GM12878 (cell line): ENCODE measurements around the gene YARS2. TPM values are rescaled to one million over a fixed set of nuclear protein-coding genes. Genes with fewer than 3 reads are reported as not detected.

Experiments used
- ATAC-seq: fragments of 200-7000 bp; cut with Tn5 transposase; 3 replicates; pipeline ENCODE4 v1.9.1; 2020; ENCODE audit warnings: mild to moderate bottlenecking, moderate library complexity
- BruUV-seq: library from RNA; stranded (reverse); fragments of 400-500 nt; replicated peaks from 2 replicates; lab custom pipeline; 2021; lab: Mats Ljungman, UMichigan
- CTCF ChIA-PET: fragments of 300-600 bp; sonication (Branson Sonifier 250); formaldehyde crosslinking; extraction: SDS; loops from one replicate; lab custom pipeline; 2021; ENCODE audit warnings: inconsistent platforms; lab: Yijun Ruan, JAX
- POLR2A ChIA-PET: fragments of 350-600 bp; formaldehyde crosslinking; extraction: SDS; loops from one replicate; lab custom pipeline; 2021; ENCODE audit warnings: inconsistent platforms; lab: Charles Lee
- RAD21 ChIA-PET: fragments of 300-600 bp; sonication (Branson Sonifier 250); formaldehyde crosslinking; loops from one replicate; lab custom pipeline; 2023; ENCODE audit warnings: antibody characterized with exemption; ENCODE audit not compliant: unreplicated experiment; lab: Charles Lee
- SMC1A ChIA-PET: fragments of 300-600 bp; sonication (Branson Sonifier 250); formaldehyde crosslinking; loops from one replicate; lab custom pipeline; 2023; ENCODE audit not compliant: unreplicated experiment, uncharacterized antibody; lab: Charles Lee
- DNase-seq: peaks from one replicate; pipeline ENCODE4 v3.0.0-alpha.2; 2011; ENCODE audit warnings: low read depth, low spot score
- FAIRE-seq: peaks from 3 replicates; lab custom pipeline; 2011; peaks lifted over from hg19 to GRCh38; lab: Jason Lieb, UNC
- H2AFZ ChIP-seq: 2 replicates; pipeline ENCODE4 v1.6.0; 2011; ENCODE audit warnings: low read depth, low read length, control low read depth; ENCODE audit not compliant: control insufficient read depth
- H3K27ac ChIP-seq: 2 replicates; pipeline ENCODE4 v1.5.1; 2011; ENCODE audit warnings: control low read depth; ENCODE audit not compliant: control insufficient read depth, insufficient read depth
- H3K27me3 ChIP-seq, 2 experiments: replicated peaks in 1 of 2; 2 replicates each; pipeline versions ENCODE4 v1.6.0 to v1.6.1; 2011; ENCODE audit warnings: low read length in 1 of 2; ENCODE audit not compliant: control insufficient read depth in 2 of 2, insufficient read depth in 2 of 2
- H3K36me3 ChIP-seq, 2 experiments: 2 replicates each; pipeline ENCODE4 v1.5.1; 2011; ENCODE audit warnings: low read length in 1 of 2; ENCODE audit not compliant: control insufficient read depth in 2 of 2, insufficient read depth in 2 of 2
- H3K4me1 ChIP-seq: 2 replicates; pipeline ENCODE4 v1.6.1; 2011; ENCODE audit warnings: mild to moderate bottlenecking, low read length, moderate library complexity, mixed read lengths; ENCODE audit not compliant: control insufficient read depth, insufficient read depth
- H3K4me2 ChIP-seq: 2 replicates; pipeline ENCODE4 v1.6.0; 2011; ENCODE audit warnings: control low read depth; ENCODE audit not compliant: control insufficient read depth, insufficient read depth
- H3K4me3 ChIP-seq: fragments of 200-600 bp; sonication (generic); 2 replicates; pipeline ENCODE4 v1.5.1; 2016
- H3K79me2 ChIP-seq: 2 replicates; pipeline ENCODE4 v1.6.0; 2011; ENCODE audit warnings: low read length; ENCODE audit not compliant: control insufficient read depth, insufficient read depth
- H3K9ac ChIP-seq: 2 replicates; pipeline ENCODE4 v1.8.0; 2011; ENCODE audit warnings: low read length, control low read depth, mixed read lengths; ENCODE audit not compliant: control insufficient read depth, insufficient read depth
- H3K9me3 ChIP-seq: replicated peaks from 3 replicates; pipeline ENCODE4 v1.5.1; 2011; ENCODE audit warnings: mild to moderate bottlenecking, low read length; ENCODE audit not compliant: control insufficient read depth, insufficient read depth
- H4K20me1 ChIP-seq: 2 replicates; pipeline ENCODE4 v1.6.0; 2011; ENCODE audit not compliant: control insufficient read depth, insufficient read depth
- EP300 ChIP-seq, 2 experiments: fragments of 150-350 bp in 1 of 2; IDR thresholded peaks; 2 replicates each; pipeline ENCODE4 v1.6.1; 2011 to 2012; ENCODE audit warnings: low read depth in 2 of 2, low read length in 2 of 2, borderline replicate concordance in 1 of 2, improper control_type of control experiment in 1 of 2, inconsistent platforms in 1 of 2; ENCODE audit not compliant: control insufficient read depth in 1 of 2
- HDGF ChIP-seq: fragments of 450-650 bp; IDR thresholded peaks from 2 replicates; pipeline ENCODE4 v1.6.1; 2016; ENCODE audit warnings: antibody characterized with exemption
- NR2C1 ChIP-seq: fragments of 450-650 bp; IDR thresholded peaks from 2 replicates; pipeline ENCODE4 v1.6.1; 2017; ENCODE audit warnings: antibody characterized with exemption, mild to moderate bottlenecking, moderate library complexity
- PRDM15 ChIP-seq: fragments of 450-650 bp; formaldehyde crosslinking; IDR thresholded peaks from 2 replicates; pipeline ENCODE4 v1.4.0; 2020; ENCODE audit warnings: mild to moderate bottlenecking, moderate library complexity
- WGBS: methylation state at CpG from one replicate; pipeline ENCODE4 v1.1.6; 2016; ENCODE audit warnings: low lambda C conversion rate; ENCODE audit not compliant: insufficient replicate concordance, insufficient coverage; ENCODE audit errors: missing lambda C conversion rate; 5-methylcytosine and 5-hydroxymethylcytosine counted together
- in situ Hi-C: fragments of 300-500 bp; cut with MboI; formaldehyde crosslinking; loops from 9 replicates; pipeline ENCODE4 v1.14.3; 2018; ENCODE audit warnings: mixed read lengths
- intact Hi-C: fragments of 100-400 bp; cut with micrococcal nuclease; formaldehyde crosslinking; loops from one replicate; pipeline ENCODE4 v1.14.2; 2022; ENCODE audit not compliant: unreplicated experiment
- polyA plus RNA-seq, 11 experiments: library from polyadenylated mRNA; depleted of rRNA in 4 of 11; unstranded in 6 of 11; stranded (reverse) in 5 of 11; fragments of >200 nt; fragmentation: Nextera tagmentation in 4 of 11; fragmentation: Illumina TruSeq in 1 of 11; extraction: Ambion mirVana in 4 of 11; extraction: Trizol in 1 of 11; gene quantifications; 1 replicate in 1 of 11; 2 replicates in 10 of 11; pipeline versions ENCODE4 v1.2.1 to v1.2.3, GENCODE V29; 2011 to 2016; ENCODE audit warnings: inconsistent platforms in 2 of 11, missing spikeins in 2 of 11, low read depth in 1 of 11
- total RNA-seq, 4 experiments: library from RNA; depleted of rRNA in 3 of 4; stranded (reverse); fragments of >200 nt in 3 of 4; fragmentation: Illumina TruSeq in 1 of 4; extraction: Trizol in 1 of 4; gene quantifications; 2 replicates each; pipeline versions ENCODE4 v1.2.1 to v1.2.3, GENCODE V29; 2013 to 2021

The YARS2 gene
- total and polyA plus RNA-seq, 10 of the 15 experiments (the other 5 are each of a cell fraction or from before 2014, with no cell fraction given), result 13.4 to 46.7 (median 29.6) TPM

DNA sequence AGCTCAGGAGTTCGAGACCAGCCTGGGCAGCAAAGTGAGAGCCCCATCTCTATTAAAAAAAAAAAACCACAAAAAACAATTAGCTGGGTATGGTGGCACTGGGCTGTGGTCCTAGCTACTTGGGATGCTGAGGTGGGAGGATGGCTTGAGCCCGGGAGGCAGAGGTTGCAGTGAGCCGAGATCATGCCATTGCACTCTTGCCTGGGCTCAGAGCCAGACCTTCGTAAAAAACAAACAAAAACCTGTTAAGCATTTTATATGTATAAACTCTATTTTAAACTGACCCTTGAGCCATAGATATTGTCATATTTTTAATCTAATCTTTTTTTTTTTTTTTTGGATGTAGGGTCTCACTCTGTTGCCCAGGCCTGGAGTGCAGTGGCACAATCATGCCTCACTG is 40.9 kb downstream of the YARS2 start:
- H2AFZ ChIP-seq, result no peak overlapping the region
- no peaks in the 10 kb centered on the region for H3K4me1 ChIP-seq
- H3K27ac ChIP-seq, result no peak overlapping the region
- no peaks in the 10 kb centered on the region for H4K20me1 ChIP-seq
- RAD21 ChIA-PET, result no interaction called here
- TF ChIP-seq EP300 (IDR thresholded peaks at IDR 0.05; ENCODE audit: borderline replicate concordance in 1 of 2, control insufficient read depth in 1 of 2, low read depth in 2 of 2, low read length in 2 of 2), result no peak
- no peak for ATAC-seq
- H3K27me3 ChIP-seq, result no peaks in the 10 kb centered on the region
- intact Hi-C loops, result no loop called here
- SMC1A ChIA-PET, result no interaction called here
- H3K4me3 ChIP-seq, result no peak overlapping the region
- no peak overlapping the region for H3K9ac ChIP-seq
- CTCF ChIA-PET, result no interaction called here
- no peaks in the 10 kb centered on the region for H3K79me2 ChIP-seq
- peaks cover 3 to 19% of the 10 kb centered on the region in 2 experiments; a peak in 3 of 4 replicates for H3K36me3 ChIP-seq
- 100% methylated on average over 4 of the region's 4 CpGs for WGBS
- BruUV-seq, result no TSS peak
- no peaks in the 10 kb centered on the region for H3K9me3 ChIP-seq
- no peak for DNase-seq
- POLR2A ChIA-PET, result interaction anchor here (0.7 kb wide), 1 partner anchor 23 kb away, joined by 4 read pairs; no protein-coding TSS in a partner anchor
- H3K4me2 ChIP-seq, result no peak overlapping the region
- in situ Hi-C loops, result no loop called here
- FAIRE-seq, result no peak

DNA sequence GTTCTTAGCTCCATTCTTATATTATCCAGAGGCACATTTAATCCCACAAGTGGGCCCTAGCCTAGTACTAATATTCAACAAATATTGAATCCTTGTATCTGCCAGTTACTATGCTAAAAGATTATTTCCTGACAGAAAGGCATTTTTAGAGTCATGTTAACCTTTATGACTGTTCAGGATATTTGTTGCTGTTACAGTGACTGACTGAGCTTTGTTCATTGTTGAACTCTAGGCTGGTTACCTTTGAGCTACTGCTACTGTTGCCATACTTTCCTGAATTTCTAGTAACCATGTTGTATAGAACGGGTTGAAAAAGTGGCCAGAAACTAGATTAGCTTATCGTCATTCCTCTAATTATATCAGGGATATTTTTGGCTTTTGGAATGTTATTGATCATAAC is 46.8 kb downstream of the YARS2 start:
- intact Hi-C loops, result no loop called here
- FAIRE-seq, result no peak

More for the DNA sequence above, 46.8 kb downstream of the YARS2 start:
- H4K20me1 ChIP-seq, result no peaks in the 10 kb centered on the region
- no peak overlapping the region for H2AFZ ChIP-seq
- ChIA-PET POLR2A (no interaction called here), RAD21 (no interaction called here), SMC1A (interaction anchor here (0.6 to 2.0 kb wide), 6 partner anchors 11 to 343 kb away, joined by 3 to 6 read pairs (median 4); partner anchors contain the start of gene YARS2), CTCF (interaction anchor here (1.3 to 3.3 kb wide), 2 partner anchors 46 kb away, joined by 4 to 15 read pairs; partner anchors contain the start of gene YARS2)
- H3K79me2 ChIP-seq, result no peaks in the 10 kb centered on the region
- TF ChIP-seq PRDM15 (CRISPR knock-in tag), result no peak
- TF ChIP-seq HDGF, result no peak
- TF ChIP-seq NR2C1, result no peak
- BruUV-seq, result no TSS peak
- no peaks in the 10 kb centered on the region for H3K4me1 ChIP-seq
- ATAC-seq (no peak), DNase-seq (no peak)
- peaks cover 4 to 25% of the 10 kb centered on the region in 2 experiments for H3K36me3 ChIP-seq
- H3K9me3 ChIP-seq, result no peaks in the 10 kb centered on the region
- in situ Hi-C loops, result no loop called here
- H3K27me3 ChIP-seq, result no peaks in the 10 kb centered on the region
- WGBS, result 81% methylated on average over 2 of the region's 2 CpGs
- H3K27ac ChIP-seq, result no peak overlapping the region
- no peak overlapping the region for H3K9ac ChIP-seq
- H3K4me3 ChIP-seq, result no peak overlapping the region
- no peak overlapping the region for H3K4me2 ChIP-seq
